B cell (primary cell): Measurements from ENCODE around the gene MYH10. TPM values are rescaled to one million over a fixed set of nuclear protein-coding genes. Genes with fewer than 3 reads are reported as not detected.

ENCODE experiments used
- ATAC-seq: fragments of 200-7000 bp; cut with Tn5 transposase; one replicate; pipeline ENCODE4 v1.10.0; 2021; ENCODE audit warnings: low read depth, mild to moderate bottlenecking, moderate number of reproducible peaks, moderate library complexity
- CTCF ChIA-PET: fragments of 350-600 bp; sonication (Branson Sonifier 250); formaldehyde crosslinking; loops from one replicate; lab custom pipeline; 2021; ENCODE audit warnings: antibody characterized with exemption, inconsistent platforms; lab: Charles Lee
- POLR2A ChIA-PET: fragments of 350-600 bp; sonication (Branson Sonifier 250); formaldehyde crosslinking; loops from one replicate; lab custom pipeline; 2021; ENCODE audit warnings: antibody characterized with exemption; lab: Charles Lee
- DNase-seq: peaks from one replicate; pipeline ENCODE4 v3.0.0; 2013
- H2AFZ ChIP-seq: 2 replicates; pipeline ENCODE4 v1.6.1; 2012; ENCODE audit warnings: mild to moderate bottlenecking, low read depth, low read length; ENCODE audit not compliant: insufficient read depth, poor library complexity, severe bottlenecking
- H3K27ac ChIP-seq, 2 donors: 1 replicate in 1 of 2; 2 replicates in 1 of 2; pipeline ENCODE4 v1.5.1; 2012 to 2013; ENCODE audit warnings: low read length in 2 of 2, mild to moderate bottlenecking in 2 of 2, moderate library complexity in 1 of 2
- H3K27me3 ChIP-seq, 4 experiments: fragments of 200-600 bp in 1 of 4; sonication (generic) in 1 of 4; replicated peaks in 1 of 4; 1 replicate in 2 of 4; 2 replicates in 2 of 4; pipeline versions ENCODE4 v1.6.1 to v1.7.0; 2013 to 2016; ENCODE audit warnings: low read length in 3 of 4, mild to moderate bottlenecking in 2 of 4, mixed read lengths in 1 of 4, moderate library complexity in 1 of 4; ENCODE audit not compliant: insufficient read depth in 4 of 4, control insufficient read depth in 3 of 4; ENCODE audit errors: control extremely low read depth in 1 of 4
- H3K36me3 ChIP-seq, 2 experiments: replicated peaks in 1 of 2; 1 replicate in 1 of 2; 2 replicates in 1 of 2; pipeline versions ENCODE4 v1.6.1 to v1.7.1; 2013; ENCODE audit warnings: low read length in 1 of 2; ENCODE audit not compliant: insufficient read depth in 2 of 2, control insufficient read depth in 1 of 2; ENCODE audit errors: control extremely low read depth in 1 of 2, extremely low read depth in 1 of 2
- H3K4me1 ChIP-seq, 2 donors: fragments of 200-600 bp in 1 of 2; sonication (generic) in 1 of 2; 1 replicate in 1 of 2; 2 replicates in 1 of 2; pipeline versions ENCODE4 v1.5.1 to v1.6.1; 2013 to 2017; ENCODE audit warnings: low read length in 2 of 2; ENCODE audit not compliant: control insufficient read depth in 2 of 2, insufficient read depth in 2 of 2
- H3K4me2 ChIP-seq: replicated peaks from 2 replicates; pipeline ENCODE3; 2012; ENCODE audit warnings: mild to moderate bottlenecking, low read depth, low read length; ENCODE audit not compliant: poor library complexity, severe bottlenecking
- H3K4me3 ChIP-seq, 5 experiments: fragments of 200-600 bp in 1 of 5; sonication (generic) in 1 of 5; 1 replicate in 3 of 5; 2 replicates in 2 of 5; pipeline versions ENCODE4 v1.5.1 to v1.7.0; 2011 to 2016; ENCODE audit warnings: low read length in 4 of 5, mild to moderate bottlenecking in 4 of 5, low read depth in 2 of 5, control low read depth in 1 of 5, moderate library complexity in 1 of 5; ENCODE audit not compliant: insufficient read depth in 1 of 5; ENCODE audit errors: control extremely low read depth in 1 of 5, extremely low read depth in 1 of 5
- H3K79me2 ChIP-seq: fragments of 200-600 bp; sonication (generic); one replicate; pipeline ENCODE4 v1.6.0; 2016; ENCODE audit warnings: low read length; ENCODE audit not compliant: control insufficient read depth, insufficient read depth
- H3K9ac ChIP-seq: fragments of 200-600 bp; sonication (generic); 2 replicates; pipeline ENCODE4 v1.6.1; 2017; ENCODE audit warnings: mild to moderate bottlenecking, low read length, moderate library complexity
- H3K9me3 ChIP-seq, 3 donors: one replicate each; pipeline versions ENCODE4 v1.6.1 to v1.7.1; 2013; ENCODE audit warnings: low read length in 2 of 3; ENCODE audit not compliant: control insufficient read depth in 2 of 3, insufficient read depth in 1 of 3; ENCODE audit errors: control extremely low read depth in 1 of 3
- H4K20me1 ChIP-seq: 2 replicates; pipeline ENCODE4 v1.6.0; 2012; ENCODE audit warnings: mild to moderate bottlenecking, low read length; ENCODE audit not compliant: insufficient read depth, control insufficient read depth, poor library complexity, severe bottlenecking
- H3K27ac Mint-ChIP-seq: one replicate; pipeline ENCODE4 v1.8.0; 2021; ENCODE audit warnings: mixed read lengths
- H3K27me3 Mint-ChIP-seq: one replicate; pipeline ENCODE4 v1.8.0; 2021; ENCODE audit warnings: mixed read lengths
- H3K4me1 Mint-ChIP-seq: one replicate; pipeline ENCODE4 v1.8.0; 2021; ENCODE audit warnings: mixed read lengths
- H3K4me3 Mint-ChIP-seq: one replicate; pipeline ENCODE4 v1.8.0; 2021; ENCODE audit warnings: mixed read lengths
- H3K9me3 Mint-ChIP-seq: one replicate; pipeline ENCODE4 v1.8.0; 2022; ENCODE audit warnings: mixed read lengths; ENCODE audit not compliant: insufficient read depth
- EZH2 ChIP-seq: IDR thresholded peaks from 2 replicates; pipeline ENCODE4 v1.6.1; 2012; ENCODE audit warnings: borderline replicate concordance, low read depth, mild to moderate bottlenecking, moderate library complexity, low read length; ENCODE audit not compliant: insufficient read depth, poor library complexity, severe bottlenecking
- WGBS: methylation state at CpG from one replicate; pipeline ENCODE4 v1.1.5; 2013; ENCODE audit warnings: missing lambda C conversion rate; ENCODE audit not compliant: insufficient coverage; 5-methylcytosine and 5-hydroxymethylcytosine counted together
- intact Hi-C: fragments of 100-400 bp; cut with micrococcal nuclease; formaldehyde crosslinking; loops from one replicate; pipeline ENCODE4 v1.10.0; 2022
- polyA plus RNA-seq: library from polyadenylated mRNA; depleted of rRNA; stranded (reverse); fragments of >200 nt; gene quantifications from 2 replicates; pipeline ENCODE4 v1.2.3, GENCODE V29; 2012
- total RNA-seq, 2 donors: library from RNA; stranded (reverse); fragments of 120-200 nt in 1 of 2; gene quantifications; 1 replicate in 1 of 2; 2 replicates in 1 of 2; pipeline versions ENCODE4 v1.2.3 to v1.2.4, GENCODE V29; 2013 to 2022
- TF ChIP-seq, protein P1 (sequence below): fragments of 200-600 bp; IDR thresholded peaks from one replicate; pipeline ENCODE4 v1.8.0; 2022; ENCODE audit warnings: antibody characterized with exemption, mild to moderate bottlenecking

The MYH10 gene
- total and polyA plus RNA-seq, 2 donors (not counting 1 experiment from before 2014, with no cell fraction given): 0.04 to 1.7 TPM

DNA sequence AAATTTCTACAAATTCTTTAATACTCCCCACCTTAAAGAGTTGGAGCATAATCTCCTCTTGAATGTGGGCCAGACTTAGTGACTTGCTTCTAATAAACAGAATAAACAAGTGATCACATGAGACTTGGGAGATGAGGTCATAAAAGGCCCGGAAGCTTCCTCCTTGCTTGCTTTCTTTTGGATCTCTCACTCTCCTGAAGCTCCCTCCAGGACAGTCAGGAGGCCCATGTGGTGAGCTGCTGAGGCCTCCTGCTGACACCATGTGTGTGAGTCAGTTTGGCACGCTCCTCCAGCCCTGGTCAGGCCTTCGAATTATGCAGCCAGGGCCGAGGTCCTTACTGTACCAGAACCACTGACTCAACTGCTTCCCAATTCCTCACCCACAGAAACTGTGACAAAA, 141.6 kb downstream of the MYH10 start:
- no peaks in the 10 kb centered on the region for H3K27me3 Mint-ChIP-seq
- H3K9ac ChIP-seq: no peak overlapping the region
- no peaks in the 10 kb centered on the region for H3K27me3 ChIP-seq
- no peak overlapping the region for H2AFZ ChIP-seq
- no peaks in the 10 kb centered on the region for H3K4me1 Mint-ChIP-seq
- H3K27ac ChIP-seq: no peak overlapping the region
- H3K36me3 ChIP-seq: peaks cover 0 to 5% of the 10 kb centered on the region in 2 experiments
- no peak overlapping the region for H3K4me3 ChIP-seq
- no peak overlapping the region for H3K4me2 ChIP-seq
- ATAC-seq (no peak), DNase-seq (no peak)
- 89% methylated on average over 1 of the region's 4 CpGs for WGBS
- intact Hi-C loops: no loop called here
- H3K4me1 ChIP-seq: no peaks in the 10 kb centered on the region
- ChIA-PET POLR2A (no interaction called here), CTCF (no interaction called here)
- TF ChIP-seq EZH2: no peak
- TF ChIP-seq, protein P1, sequence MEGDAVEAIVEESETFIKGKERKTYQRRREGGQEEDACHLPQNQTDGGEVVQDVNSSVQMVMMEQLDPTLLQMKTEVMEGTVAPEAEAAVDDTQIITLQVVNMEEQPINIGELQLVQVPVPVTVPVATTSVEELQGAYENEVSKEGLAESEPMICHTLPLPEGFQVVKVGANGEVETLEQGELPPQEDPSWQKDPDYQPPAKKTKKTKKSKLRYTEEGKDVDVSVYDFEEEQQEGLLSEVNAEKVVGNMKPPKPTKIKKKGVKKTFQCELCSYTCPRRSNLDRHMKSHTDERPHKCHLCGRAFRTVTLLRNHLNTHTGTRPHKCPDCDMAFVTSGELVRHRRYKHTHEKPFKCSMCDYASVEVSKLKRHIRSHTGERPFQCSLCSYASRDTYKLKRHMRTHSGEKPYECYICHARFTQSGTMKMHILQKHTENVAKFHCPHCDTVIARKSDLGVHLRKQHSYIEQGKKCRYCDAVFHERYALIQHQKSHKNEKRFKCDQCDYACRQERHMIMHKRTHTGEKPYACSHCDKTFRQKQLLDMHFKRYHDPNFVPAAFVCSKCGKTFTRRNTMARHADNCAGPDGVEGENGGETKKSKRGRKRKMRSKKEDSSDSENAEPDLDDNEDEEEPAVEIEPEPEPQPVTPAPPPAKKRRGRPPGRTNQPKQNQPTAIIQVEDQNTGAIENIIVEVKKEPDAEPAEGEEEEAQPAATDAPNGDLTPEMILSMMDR: no peak
- no peak overlapping the region for H3K27ac Mint-ChIP-seq
- peaks cover 0 to 20% (median 9%) of the 10 kb centered on the region in 3 donors for H3K9me3 ChIP-seq
- peaks cover 2% of the 10 kb centered on the region for H3K9me3 Mint-ChIP-seq
- H3K4me3 Mint-ChIP-seq: no peak overlapping the region
- H3K79me2 ChIP-seq: no peaks in the 10 kb centered on the region
- H4K20me1 ChIP-seq: no peaks in the 10 kb centered on the region

DNA sequence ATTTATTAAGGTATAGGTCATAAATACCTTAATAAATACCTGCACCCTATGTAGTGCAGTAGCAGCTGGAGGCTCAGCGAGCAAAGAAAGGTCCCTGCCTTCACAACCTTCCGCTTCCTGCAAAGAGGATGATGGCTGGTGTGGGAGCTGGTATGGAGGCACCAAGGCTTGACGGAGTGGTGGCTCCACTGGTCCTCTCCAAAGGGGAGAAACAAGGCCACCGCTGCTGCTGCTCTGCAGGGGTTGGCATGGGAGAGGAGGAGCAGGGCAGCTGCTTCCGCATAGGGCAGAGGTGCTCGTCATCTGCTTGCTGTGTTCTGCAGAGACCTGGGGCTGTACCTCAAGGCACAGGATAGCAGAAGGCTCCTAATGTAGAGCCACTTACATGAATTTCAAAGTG, 142.0 kb downstream of the MYH10 start:
- WGBS: 87% methylated on average over 2 of the region's 6 CpGs
- TF ChIP-seq EZH2: no peak
- TF ChIP-seq, protein P1: no peak
- Histone ChIP-seq H3K36me3 (peaks cover 0 to 5% of the 10 kb centered on the region in 2 experiments), H3K4me1 (no peaks in the 10 kb centered on the region), H3K4me3 (no peak overlapping the region), H2AFZ (no peak overlapping the region), H3K4me2 (no peak overlapping the region), H3K9me3 (peaks cover 2 to 20% (median 12%) of the 10 kb centered on the region in 3 donors), H3K79me2 (no peaks in the 10 kb centered on the region), H3K27me3 (no peaks in the 10 kb centered on the region), H3K27ac (no peak overlapping the region), H4K20me1 (no peaks in the 10 kb centered on the region), H3K9ac (no peak overlapping the region)
- no peak for ATAC-seq
- Mint-ChIP-seq H3K27ac (no peak overlapping the region), H3K9me3 (peaks cover 2% of the 10 kb centered on the region), H3K4me3 (no peak overlapping the region), H3K27me3 (no peaks in the 10 kb centered on the region), H3K4me1 (no peaks in the 10 kb centered on the region)
- intact Hi-C loops: no loop called here
- DNase-seq: no peak
- ChIA-PET POLR2A (no interaction called here), CTCF (interaction anchor here (1.1 kb wide), 1 partner anchor 79 kb away, joined by 3 read pairs; no protein-coding TSS in a partner anchor)
